Neural crest cell (in vitro differentiated cells): ENCODE data around the gene EHBP1. TPM values are rescaled to one million over a fixed set of nuclear protein-coding genes. Genes with fewer than 3 reads are reported as not detected.
"Not testable (repeated sequence)": the region's sequence is repeated elsewhere in the genome, so short reads cannot be mapped to it uniquely, and the experiment has no call there.

Experiments
- DNase-seq: peaks from one replicate; pipeline ENCODE4 v3.0.0; 2021; ENCODE audit warnings: low read depth, mixed read lengths, low spot score
- H3K27ac Mint-ChIP-seq: one replicate; pipeline ENCODE4 v1.8.0; 2021; ENCODE audit warnings: mild to moderate bottlenecking, mixed read lengths; ENCODE audit not compliant: unreplicated experiment
- H3K27me3 Mint-ChIP-seq: 2 replicates; pipeline ENCODE4 v1.8.0; 2021; ENCODE audit warnings: low read depth, mild to moderate bottlenecking, mixed read lengths
- H3K36me3 Mint-ChIP-seq: 2 replicates; pipeline ENCODE4 v1.8.0; 2021; ENCODE audit warnings: low read depth, mild to moderate bottlenecking, mixed read lengths
- H3K4me1 Mint-ChIP-seq: 2 replicates; pipeline ENCODE4 v1.8.0; 2021; ENCODE audit warnings: mixed read lengths
- H3K4me3 Mint-ChIP-seq: one replicate; pipeline ENCODE4 v1.8.0; 2021; ENCODE audit warnings: mild to moderate bottlenecking, mixed read lengths
- H3K9me3 Mint-ChIP-seq: 2 replicates; pipeline ENCODE4 v1.8.0; 2021; ENCODE audit warnings: mixed read lengths
- total RNA-seq: library from RNA; stranded (reverse); gene quantifications from 2 replicates; pipeline ENCODE4 v1.2.1, GENCODE V29; 2021
- TF ChIP-seq, protein P1 (sequence below): fragments of 200-600 bp; sonication (generic); conservative IDR thresholded peaks from 2 replicates; pipeline ENCODE4 v1.5.0; 2021; ENCODE audit warnings: antibody characterized with exemption, mild to moderate bottlenecking

Gene EHBP1
- total RNA-seq, 1 donor from 2014 or later = 42.3 TPM

GRCh38 chr2:63015389-63015788, 309.9 kb downstream of the EHBP1 start:
- Mint-ChIP-seq H3K27me3 (no peaks in the 10 kb centered on the region), H3K27ac (no peak overlapping the region)

GRCh38 chr2:63018439-63018838, 312.9 kb downstream of the EHBP1 start:
- TF ChIP-seq, protein P1, sequence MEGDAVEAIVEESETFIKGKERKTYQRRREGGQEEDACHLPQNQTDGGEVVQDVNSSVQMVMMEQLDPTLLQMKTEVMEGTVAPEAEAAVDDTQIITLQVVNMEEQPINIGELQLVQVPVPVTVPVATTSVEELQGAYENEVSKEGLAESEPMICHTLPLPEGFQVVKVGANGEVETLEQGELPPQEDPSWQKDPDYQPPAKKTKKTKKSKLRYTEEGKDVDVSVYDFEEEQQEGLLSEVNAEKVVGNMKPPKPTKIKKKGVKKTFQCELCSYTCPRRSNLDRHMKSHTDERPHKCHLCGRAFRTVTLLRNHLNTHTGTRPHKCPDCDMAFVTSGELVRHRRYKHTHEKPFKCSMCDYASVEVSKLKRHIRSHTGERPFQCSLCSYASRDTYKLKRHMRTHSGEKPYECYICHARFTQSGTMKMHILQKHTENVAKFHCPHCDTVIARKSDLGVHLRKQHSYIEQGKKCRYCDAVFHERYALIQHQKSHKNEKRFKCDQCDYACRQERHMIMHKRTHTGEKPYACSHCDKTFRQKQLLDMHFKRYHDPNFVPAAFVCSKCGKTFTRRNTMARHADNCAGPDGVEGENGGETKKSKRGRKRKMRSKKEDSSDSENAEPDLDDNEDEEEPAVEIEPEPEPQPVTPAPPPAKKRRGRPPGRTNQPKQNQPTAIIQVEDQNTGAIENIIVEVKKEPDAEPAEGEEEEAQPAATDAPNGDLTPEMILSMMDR = no peak
- Mint-ChIP-seq H3K4me3 (no peak overlapping the region), H3K27ac (no peak overlapping the region), H3K9me3 (no peaks in the 10 kb centered on the region), H3K27me3 (no peaks in the 10 kb centered on the region), H3K4me1 (peaks cover 5% of the 10 kb centered on the region), H3K36me3 (peaks cover under 1% of the 10 kb centered on the region)
- DNase-seq = no peak

More at GRCh38 chr2:63015389-63015788, 309.9 kb downstream of the EHBP1 start:
- TF ChIP-seq, protein P1 = no peak
- Mint-ChIP-seq H3K4me1 (peaks cover 14% of the 10 kb centered on the region), H3K9me3 (no peaks in the 10 kb centered on the region), H3K36me3 (no peaks in the 10 kb centered on the region), H3K4me3 (no peak overlapping the region)
- no peak for DNase-seq

- not testable (repeated sequence) for H3K36me3 Mint-ChIP-seq, H3K4me1 Mint-ChIP-seq, H3K27ac Mint-ChIP-seq, H3K27me3 Mint-ChIP-seq, H3K9me3 Mint-ChIP-seq, DNase-seq, H3K4me3 Mint-ChIP-seq
Observed at GRCh38 chr2:63019686-63020085, 314.2 kb downstream of the EHBP1 start.

DNA sequence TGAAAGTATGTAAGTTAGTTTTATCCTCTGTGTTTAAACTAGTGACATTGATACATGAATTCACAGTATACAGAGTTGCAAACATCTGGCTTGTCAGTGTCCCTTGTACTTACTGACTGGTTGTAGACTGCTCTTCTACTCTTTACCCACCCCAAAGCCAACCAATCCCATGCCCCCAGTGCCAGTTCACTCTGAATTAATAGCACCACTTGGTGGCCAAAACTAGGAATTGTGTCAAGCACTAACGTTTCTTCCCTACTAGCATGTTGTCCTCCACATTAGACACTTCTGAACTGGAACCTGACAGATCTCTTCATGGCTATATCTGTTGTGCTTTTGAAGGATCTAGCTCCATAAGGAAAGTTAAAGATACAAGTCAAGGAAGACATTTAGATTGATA, 317.9 kb downstream of the EHBP1 start:
- Mint-ChIP-seq H3K27ac (no peak overlapping the region), H3K4me1 (no peaks in the 10 kb centered on the region), H3K27me3 (no peaks in the 10 kb centered on the region), H3K4me3 (no peak overlapping the region), H3K36me3 (peaks cover 3% of the 10 kb centered on the region), H3K9me3 (no peaks in the 10 kb centered on the region)
- TF ChIP-seq, protein P1 = peak; percentile 57
- no peak for DNase-seq

DNA sequence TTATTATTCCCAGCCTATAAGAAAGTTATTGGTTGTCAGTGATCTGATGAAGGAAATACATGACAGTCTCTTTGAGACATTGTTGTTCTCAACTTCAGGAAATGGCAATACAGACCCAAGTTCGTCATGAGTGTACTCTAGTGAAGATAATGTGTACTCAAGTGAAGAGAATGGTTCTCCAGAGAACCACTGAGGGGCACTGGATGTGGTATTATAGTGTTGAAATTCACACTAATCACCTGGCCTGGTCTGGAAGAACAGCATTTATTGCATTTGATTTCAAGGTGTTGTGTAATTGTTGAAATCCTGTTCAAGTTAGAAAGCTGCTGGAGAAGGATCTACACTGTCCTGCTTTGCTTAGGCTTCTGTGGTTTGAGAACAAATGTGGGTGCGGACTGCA, 321.7 kb downstream of the EHBP1 start:
- Mint-ChIP-seq H3K4me3 (no peak overlapping the region), H3K27ac (no peak overlapping the region)
- TF ChIP-seq, protein P1 = no peak

DNA sequence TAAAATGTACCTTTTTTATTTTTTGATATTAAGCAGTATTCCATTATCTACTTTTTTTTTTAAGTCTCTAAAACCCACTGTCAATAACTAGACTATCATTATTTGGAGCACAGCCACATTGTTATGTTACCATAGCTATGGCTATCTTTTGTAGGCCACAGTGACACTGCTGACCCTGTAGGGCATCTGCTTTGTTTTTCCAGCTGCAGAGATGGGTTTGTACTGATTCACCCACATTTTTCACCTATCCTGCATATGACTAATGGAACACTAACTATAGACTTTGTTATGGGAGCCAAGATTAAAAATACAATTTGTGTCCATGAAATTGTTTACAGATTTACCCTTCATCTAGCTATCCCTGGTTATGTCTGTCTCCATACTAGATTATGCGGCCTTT, 323.5 kb downstream of the EHBP1 start:
- no peak for DNase-seq
- no peak overlapping the region for H3K4me3 Mint-ChIP-seq
- H3K4me1 Mint-ChIP-seq = peaks cover 6% of the 10 kb centered on the region
- H3K36me3 Mint-ChIP-seq = no peaks in the 10 kb centered on the region
- TF ChIP-seq, protein P1 = no peak
- no peak overlapping the region for H3K27ac Mint-ChIP-seq
- H3K9me3 Mint-ChIP-seq = no peaks in the 10 kb centered on the region
- no peaks in the 10 kb centered on the region for H3K27me3 Mint-ChIP-seq

More for the DNA sequence above, 321.7 kb downstream of the EHBP1 start:
- Mint-ChIP-seq H3K9me3 (no peaks in the 10 kb centered on the region), H3K4me1 (peaks cover 6% of the 10 kb centered on the region), H3K36me3 (peaks cover 3% of the 10 kb centered on the region), H3K27me3 (no peaks in the 10 kb centered on the region)
- DNase-seq = no peak
